ENCODE data around the gene C22orf15. TPM values are rescaled to one million over a fixed set of nuclear protein-coding genes. Genes with fewer than 3 reads are reported as not detected.
A peak's percentile ranks its signal among the peaks of the same experiment; 100 is the strongest.

C22orf15 gene
- total RNA-seq, 1 donor from 2014 or later: 1.4 TPM

- DNase-seq (ENCODE audit: low read depth, low spot score): no peak
Measured at GRCh38 chr22:23750714-23751440, 11.9 kb upstream of the C22orf15 start, which contains the start of gene ZNF70. TSS of gene ZNF70 (minus strand) at chr22:23751112. CDS start at chr22:23745140, 5,972 bp downstream.

DNA sequence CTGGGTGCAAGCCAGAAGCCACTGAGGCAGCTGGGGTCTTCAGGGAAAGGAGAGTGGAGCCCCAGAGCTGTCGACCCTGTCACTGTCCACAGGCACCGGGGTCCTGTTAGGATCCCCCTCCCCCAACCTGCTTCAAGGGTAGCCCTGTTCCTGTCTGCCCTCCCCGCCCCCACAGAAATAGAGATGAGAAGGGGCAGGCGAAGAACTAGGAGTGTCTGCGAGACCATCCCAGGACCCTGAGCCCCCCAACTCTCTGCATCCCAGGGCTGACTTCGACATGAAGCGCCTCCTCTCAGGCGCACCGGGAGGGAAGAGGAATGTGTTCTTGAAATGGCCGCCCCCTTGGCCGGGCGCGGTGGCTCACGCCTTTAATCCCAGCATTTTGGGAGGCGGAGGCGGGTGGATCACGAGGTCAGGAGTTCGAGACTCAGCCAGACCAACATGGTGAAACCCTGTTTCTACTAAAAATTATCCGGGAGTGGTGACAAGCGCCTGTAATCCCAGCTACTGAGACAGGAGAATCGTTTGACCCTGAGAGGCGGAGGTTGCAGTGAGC is 11.3 kb upstream of the C22orf15 start:
- DNase-seq (ENCODE audit: low read depth, low spot score): no peak

GRCh38 chr22:23752090-23752691 is 10.6 kb upstream of the C22orf15 start:
- no peak for DNase-seq (ENCODE audit: low read depth, low spot score)

- no peak for DNase-seq (ENCODE audit: low read depth, low spot score)
Measured at GRCh38 chr22:23752750-23753149, 10.0 kb upstream of the C22orf15 start.

- DNase-seq (ENCODE audit: low read depth, low spot score): no peak
Measured at GRCh38 chr22:23753385-23753784, 9.4 kb upstream of the C22orf15 start.

DNA sequence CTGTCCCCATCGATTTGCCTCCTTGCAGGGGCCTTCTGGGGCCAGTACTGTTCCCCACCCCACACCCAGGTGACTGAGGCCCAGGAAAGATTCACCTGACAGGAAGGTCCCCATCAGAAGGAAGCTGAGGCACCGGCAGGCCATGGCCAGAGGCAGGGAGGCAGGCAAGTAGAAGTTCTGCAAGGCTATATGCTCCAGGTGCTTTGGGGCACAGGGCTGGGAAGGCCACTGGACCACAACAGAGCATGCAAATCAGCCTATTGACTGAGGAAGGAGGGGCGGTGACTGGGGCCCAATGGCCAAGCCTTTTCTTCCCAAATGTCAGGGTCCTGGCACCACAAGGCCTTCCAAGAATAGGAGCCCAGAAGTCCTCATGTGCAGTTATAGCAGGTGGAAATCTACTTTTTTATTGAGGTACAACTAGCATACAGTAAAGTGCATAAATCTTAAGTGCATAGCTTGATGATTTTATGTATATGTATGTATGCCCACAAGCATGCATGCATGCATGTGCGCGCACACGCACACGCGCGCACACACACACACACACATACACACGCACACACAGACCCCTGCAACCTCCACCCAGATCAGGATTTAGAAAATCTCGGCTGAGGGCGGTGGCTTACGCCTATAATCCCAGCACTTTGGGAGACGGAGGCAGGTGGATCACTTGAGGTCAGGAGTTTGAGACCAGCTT is 8.4 kb upstream of the C22orf15 start, which contains the start of gene VPREB3:
VPREB3 (minus strand) TSS at position 206 of the 700 bp plus-strand sequence; CDS start at position 144, 62 bp downstream.
- no peak for DNase-seq (ENCODE audit: low read depth, low spot score)

GRCh38 chr22:23754980-23755636 is 7.7 kb upstream of the C22orf15 start:
- DNase-seq (ENCODE audit: low read depth, low spot score): peak; percentile 29

GRCh38 chr22:23755711-23756110 is 7.1 kb upstream of the C22orf15 start:
- no peak for DNase-seq (ENCODE audit: low read depth, low spot score)

DNA sequence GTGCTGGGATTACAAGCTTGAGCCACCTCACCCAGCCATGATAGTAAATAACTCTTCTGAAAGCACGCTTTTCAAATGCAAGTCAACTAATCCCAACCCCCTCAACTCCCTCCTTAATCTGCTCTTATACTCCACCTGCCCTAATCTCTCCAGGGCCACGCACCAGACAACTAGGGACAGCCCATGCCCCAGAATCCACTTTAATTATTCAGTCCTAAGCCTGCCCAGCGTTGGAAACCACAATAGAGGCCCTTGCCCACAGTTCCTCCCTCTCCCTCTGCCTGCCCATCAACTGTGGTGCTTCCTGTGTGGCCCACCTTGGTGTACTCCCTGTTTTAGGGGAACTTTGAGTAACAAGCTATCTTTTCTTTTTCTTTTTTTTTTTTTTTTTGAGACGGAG is 5.9 kb upstream of the C22orf15 start:
- DNase-seq (ENCODE audit: low read depth, low spot score): no peak

GRCh38 chr22:23759566-23759965 is 3.2 kb upstream of the C22orf15 start:
- DNase-seq (ENCODE audit: low read depth, low spot score): no peak

DNA sequence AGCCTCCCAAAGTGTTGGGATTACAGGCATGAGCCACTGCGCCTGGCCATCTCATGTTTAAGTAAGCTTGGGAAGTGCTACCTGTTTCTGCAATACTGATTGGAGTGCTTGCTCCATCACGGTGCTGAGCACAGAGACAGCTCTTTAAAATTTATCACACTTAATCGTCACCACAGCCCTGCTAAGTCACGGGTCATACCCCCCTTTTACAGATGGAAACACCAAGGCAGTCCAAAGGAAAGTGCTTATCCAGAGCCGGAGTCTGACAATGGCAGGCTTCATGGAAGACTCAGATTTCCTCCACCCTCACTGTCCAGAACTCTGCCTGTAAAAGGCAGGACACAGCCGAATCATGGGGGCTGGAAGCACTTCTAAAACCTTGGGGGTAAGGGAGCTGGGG is 2.7 kb upstream of the C22orf15 start:
- DNase-seq (ENCODE audit: low read depth, low spot score): no peak

- no peak for DNase-seq (ENCODE audit: low read depth, low spot score)
Measured at GRCh38 chr22:23763579-23763945, 772 bp downstream of the C22orf15 start.

DNA sequence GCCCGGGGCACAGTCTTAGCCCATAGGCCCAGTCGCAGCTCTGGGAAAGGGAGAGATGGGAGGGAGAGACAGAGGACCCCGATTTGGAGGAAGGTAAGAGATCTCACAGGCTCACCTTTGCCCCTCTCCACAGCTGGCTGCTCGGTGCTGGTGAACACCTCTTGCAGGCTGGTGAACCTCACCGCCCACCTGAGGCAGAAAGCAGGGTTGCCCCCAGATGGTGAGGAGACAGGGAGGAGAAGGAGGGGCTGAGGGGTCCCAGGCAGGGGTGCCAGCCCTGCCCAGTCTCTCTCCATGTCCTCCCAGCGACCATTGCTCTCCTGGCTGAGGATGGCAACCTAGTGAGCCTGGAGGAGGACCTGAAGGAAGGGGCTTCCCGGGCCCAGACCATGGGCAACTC is 1.2 kb downstream of the C22orf15 start:
- no peak for DNase-seq (ENCODE audit: low read depth, low spot score)

- no peak for DNase-seq (ENCODE audit: low read depth, low spot score)
Measured at GRCh38 chr22:23764899-23765881, 2.4 kb downstream of the C22orf15 start.

DNA sequence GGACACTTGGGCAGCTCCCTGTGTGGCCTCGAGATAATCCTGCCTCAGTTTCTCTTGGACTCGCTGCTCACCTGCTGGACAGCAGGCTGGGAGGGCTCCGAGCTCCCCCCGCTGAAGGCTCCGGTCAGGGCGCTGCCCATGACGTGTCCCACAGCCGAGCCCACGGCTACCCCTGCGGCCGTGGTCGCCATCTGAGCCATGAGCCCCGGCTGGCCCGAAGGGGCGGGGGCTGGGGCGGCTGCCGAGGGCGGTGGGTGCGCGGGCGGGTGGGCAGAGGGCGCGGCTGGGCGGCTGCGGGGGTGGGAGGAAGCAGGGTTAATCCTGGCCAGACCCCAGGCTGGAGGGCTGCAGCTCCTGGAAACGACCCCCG is 4.5 kb downstream of the C22orf15 start:
- DNase-seq (ENCODE audit: low read depth, low spot score): no peak

GRCh38 chr22:23767673-23768548 is 5.1 kb downstream of the C22orf15 start, which contains the start of gene CHCHD10:
TSS of gene CHCHD10 (minus strand) at chr22:23767972. CDS start at chr22:23767874, 98 bp downstream.
- no peak for DNase-seq (ENCODE audit: low read depth, low spot score)

DNA sequence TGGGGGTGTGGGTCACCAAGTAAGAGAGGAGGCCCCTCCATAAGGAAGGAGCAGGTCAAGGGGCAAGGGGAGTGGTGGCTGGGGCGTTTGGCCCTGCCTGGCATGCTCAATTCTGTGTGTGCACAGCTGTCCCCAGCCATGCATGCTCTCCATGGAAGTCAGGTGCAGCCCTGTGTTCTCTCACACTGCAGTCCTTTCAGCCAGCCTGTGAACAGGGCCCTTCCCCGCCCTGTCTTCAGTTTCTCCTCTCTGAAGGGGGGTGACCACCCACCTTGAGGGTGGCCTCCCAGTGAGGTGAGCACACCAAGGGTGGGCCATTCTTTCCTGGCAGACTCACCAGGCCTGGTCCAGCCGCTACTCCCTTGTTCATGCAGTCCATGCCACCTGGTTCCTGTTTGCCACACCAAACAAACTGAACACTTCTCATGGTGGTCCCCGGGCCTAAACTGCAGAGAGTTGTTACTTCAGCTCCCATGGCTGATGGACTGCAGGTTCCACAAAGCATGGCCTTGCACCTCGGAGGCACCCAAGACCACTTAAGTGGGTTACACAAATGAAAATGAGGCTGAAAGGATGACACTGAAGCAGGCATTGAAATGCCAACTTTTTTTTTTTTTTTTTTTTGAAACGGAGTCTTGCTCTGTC is 6.7 kb downstream of the C22orf15 start:
- DNase-seq (ENCODE audit: low read depth, low spot score): no peak

GRCh38 chr22:23772315-23772648 is 9.5 kb downstream of the C22orf15 start:
- DNase-seq (ENCODE audit: low read depth, low spot score): no peak
